Measurements from ENCODE around the gene OPRL1. TPM values are rescaled to one million over a fixed set of nuclear protein-coding genes. Genes with fewer than 3 reads are reported as not detected.
"Not testable (repeated sequence)": the region's sequence is repeated elsewhere in the genome, so short reads cannot be mapped to it uniquely, and the experiment has no call there.

Gene OPRL1
- total RNA-seq, 1 donor from 2014 or later, result 1.9 TPM

- H3K9me3 ChIP-seq, result no peaks in the 10 kb centered on the region
- TF ChIP-seq, protein P1, sequence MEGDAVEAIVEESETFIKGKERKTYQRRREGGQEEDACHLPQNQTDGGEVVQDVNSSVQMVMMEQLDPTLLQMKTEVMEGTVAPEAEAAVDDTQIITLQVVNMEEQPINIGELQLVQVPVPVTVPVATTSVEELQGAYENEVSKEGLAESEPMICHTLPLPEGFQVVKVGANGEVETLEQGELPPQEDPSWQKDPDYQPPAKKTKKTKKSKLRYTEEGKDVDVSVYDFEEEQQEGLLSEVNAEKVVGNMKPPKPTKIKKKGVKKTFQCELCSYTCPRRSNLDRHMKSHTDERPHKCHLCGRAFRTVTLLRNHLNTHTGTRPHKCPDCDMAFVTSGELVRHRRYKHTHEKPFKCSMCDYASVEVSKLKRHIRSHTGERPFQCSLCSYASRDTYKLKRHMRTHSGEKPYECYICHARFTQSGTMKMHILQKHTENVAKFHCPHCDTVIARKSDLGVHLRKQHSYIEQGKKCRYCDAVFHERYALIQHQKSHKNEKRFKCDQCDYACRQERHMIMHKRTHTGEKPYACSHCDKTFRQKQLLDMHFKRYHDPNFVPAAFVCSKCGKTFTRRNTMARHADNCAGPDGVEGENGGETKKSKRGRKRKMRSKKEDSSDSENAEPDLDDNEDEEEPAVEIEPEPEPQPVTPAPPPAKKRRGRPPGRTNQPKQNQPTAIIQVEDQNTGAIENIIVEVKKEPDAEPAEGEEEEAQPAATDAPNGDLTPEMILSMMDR (IDR thresholded peaks at IDR 0.05), result no peak
- H3K36me3 ChIP-seq, result no peaks in the 10 kb centered on the region
- no peak overlapping the region for H3K4me3 ChIP-seq
- H3K27ac ChIP-seq, result no peak overlapping the region
- no peaks in the 10 kb centered on the region for H3K4me1 ChIP-seq
- DNase-seq, result peak; percentile 43
- intact Hi-C loops (cut with DNase I), result no loop called here
- ATAC-seq, result no peak
- peaks cover 15% of the 10 kb centered on the region for H3K27me3 ChIP-seq
Measured at GRCh38 chr20:64129146-64129782, 49.4 kb downstream of the OPRL1 start.

DNA sequence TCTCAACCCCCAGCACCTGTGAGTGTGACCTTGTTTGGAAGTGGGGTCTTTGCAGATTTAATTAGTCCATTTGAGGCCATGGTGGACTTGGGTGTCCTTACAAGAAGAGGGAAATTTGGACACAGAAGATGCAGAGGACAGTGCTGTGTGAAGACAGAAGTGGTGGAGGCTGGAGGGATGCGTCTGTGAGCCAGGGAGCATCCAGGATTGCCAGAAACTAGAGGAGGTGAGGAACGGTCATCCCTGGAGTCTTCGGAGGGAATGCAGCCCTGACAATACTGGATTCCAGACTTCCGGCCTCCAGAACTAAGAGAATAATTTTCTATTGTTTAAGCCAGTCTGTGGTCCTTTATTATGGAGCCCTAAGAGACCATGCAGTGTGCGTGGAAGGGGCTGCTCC, 50.4 kb downstream of the OPRL1 start:
- DNase-seq, result peak; percentile 17
- H3K27ac ChIP-seq, result no peak overlapping the region
- H3K4me1 ChIP-seq, result no peaks in the 10 kb centered on the region
- H3K27me3 ChIP-seq, result peaks cover 15% of the 10 kb centered on the region
- H3K9me3 ChIP-seq, result no peaks in the 10 kb centered on the region
- no peaks in the 10 kb centered on the region for H3K36me3 ChIP-seq
- no peak overlapping the region for H3K4me3 ChIP-seq
- ATAC-seq, result no peak
- intact Hi-C loops (cut with DNase I), result no loop called here
- TF ChIP-seq, protein P1 (IDR thresholded peaks at IDR 0.05), result no peak

DNA sequence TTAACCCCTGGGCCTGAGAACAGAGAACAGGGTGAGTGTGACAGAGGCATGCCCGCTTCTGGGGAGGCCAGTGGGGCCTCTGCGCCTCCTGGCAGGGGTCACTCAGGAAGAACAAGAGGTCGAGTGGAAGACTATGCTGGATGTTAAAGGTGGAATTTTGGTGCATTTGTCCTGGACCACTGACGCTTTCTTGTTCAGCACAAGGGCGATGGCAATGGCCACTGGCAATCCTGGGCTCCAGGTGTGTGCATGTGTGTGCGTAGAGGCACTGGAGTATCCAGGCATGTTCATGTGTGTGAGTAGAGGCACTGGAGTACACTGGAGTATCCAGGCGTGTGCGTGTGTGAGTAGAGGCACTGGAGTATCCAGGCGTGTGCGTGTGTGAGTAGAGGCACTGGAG, 51.0 kb downstream of the OPRL1 start:
- no peaks in the 10 kb centered on the region for H3K9me3 ChIP-seq
- DNase-seq, result no peak
- intact Hi-C loops (cut with DNase I), result no loop called here
- H3K4me3 ChIP-seq, result no peak overlapping the region
- TF ChIP-seq, protein P1 (IDR thresholded peaks at IDR 0.05), result no peak
- no peak overlapping the region for H3K27ac ChIP-seq
- no peaks in the 10 kb centered on the region for H3K4me1 ChIP-seq
- no peaks in the 10 kb centered on the region for H3K36me3 ChIP-seq
- ATAC-seq, result no peak
- peaks cover 15% of the 10 kb centered on the region for H3K27me3 ChIP-seq

DNA sequence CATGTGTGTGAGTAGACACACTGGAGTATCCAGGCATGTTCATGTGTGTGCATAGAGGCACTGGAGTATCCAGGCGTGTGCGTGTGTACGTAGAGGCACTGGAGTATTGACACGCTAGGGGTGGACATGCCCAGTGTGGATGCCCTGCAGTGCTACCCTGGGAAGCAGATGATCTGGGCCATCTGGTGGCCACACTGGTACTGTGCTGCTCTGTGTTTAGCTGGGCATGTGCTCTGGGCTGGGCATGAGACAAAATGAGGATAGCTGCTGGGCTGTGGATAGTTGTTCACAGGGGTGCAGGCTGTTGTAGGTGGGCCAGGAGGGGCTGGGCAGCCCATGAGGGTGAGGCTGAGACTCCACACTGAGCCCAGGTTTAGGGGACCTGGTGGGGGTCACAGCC, 51.5 kb downstream of the OPRL1 start:
- H3K27ac ChIP-seq, result no peak overlapping the region
- peaks cover 15% of the 10 kb centered on the region for H3K27me3 ChIP-seq
- DNase-seq (peak; percentile 32), ATAC-seq (peak; percentile 41)
- no peaks in the 10 kb centered on the region for H3K4me1 ChIP-seq
- no peaks in the 10 kb centered on the region for H3K36me3 ChIP-seq
- no peak overlapping the region for H3K4me3 ChIP-seq
- no peaks in the 10 kb centered on the region for H3K9me3 ChIP-seq
- intact Hi-C loops (cut with DNase I), result no loop called here
- TF ChIP-seq, protein P1 (IDR thresholded peaks at IDR 0.05), result no peak

GRCh38 chr20:64133951-64134407, 54.1 kb downstream of the OPRL1 start:
- no peak for ATAC-seq
- TF ChIP-seq, protein P1 (IDR thresholded peaks at IDR 0.05), result no peak
- DNase-seq, result peak; percentile 40
- H3K27ac ChIP-seq, result no peak overlapping the region
- peaks cover 15% of the 10 kb centered on the region for H3K27me3 ChIP-seq
- H3K36me3 ChIP-seq, result no peaks in the 10 kb centered on the region
- H3K4me1 ChIP-seq, result no peaks in the 10 kb centered on the region
- H3K4me3 ChIP-seq, result no peak overlapping the region
- intact Hi-C loops (cut with DNase I), result no loop called here
- H3K9me3 ChIP-seq, result no peaks in the 10 kb centered on the region

- ATAC-seq; H3K27me3 ChIP-seq; intact Hi-C loops (cut with DNase I); H3K9me3 ChIP-seq; DNase-seq; H3K27ac ChIP-seq; H3K36me3 ChIP-seq; H3K4me1 ChIP-seq; H3K4me3 ChIP-seq: not testable (repeated sequence)
Measured at GRCh38 chr20:64134744-64135143, 54.9 kb downstream of the OPRL1 start.

Data from upper lobe of right lung (tissue), 1 donor.